Suprapubic skin (tissue), 4 donors: ENCODE data around the gene GALNT2.

Experiments
- CTCF ChIP-seq, 2 donors: fragments of 200-600 bp in 1 of 2; fragments of 450-650 bp in 1 of 2; sonication (generic) in 1 of 2; IDR thresholded peaks; one replicate each; pipeline ENCODE4 v1.5.1; 2016 to 2019; ENCODE audit warnings: antibody characterized with exemption in 2 of 2, mild to moderate bottlenecking in 1 of 2, moderate library complexity in 1 of 2
- EP300 ChIP-seq: sonication (generic); formaldehyde crosslinking; IDR thresholded peaks from one replicate; pipeline ENCODE4 v1.6.1; 2017; ENCODE audit warnings: antibody characterized with exemption
- POLR2A ChIP-seq, 2 donors: fragments of 450-650 bp; IDR thresholded peaks; one replicate each; pipeline ENCODE4 v1.6.1; 2017; ENCODE audit warnings: antibody characterized with exemption in 2 of 2, mild to moderate bottlenecking in 2 of 2, moderate library complexity in 2 of 2
- POLR2AphosphoS5 ChIP-seq, 3 donors: sonication (generic); formaldehyde crosslinking; IDR thresholded peaks; one replicate each; pipeline ENCODE4 v1.6.1; 2017; ENCODE audit warnings: antibody characterized with exemption in 3 of 3

DNA sequence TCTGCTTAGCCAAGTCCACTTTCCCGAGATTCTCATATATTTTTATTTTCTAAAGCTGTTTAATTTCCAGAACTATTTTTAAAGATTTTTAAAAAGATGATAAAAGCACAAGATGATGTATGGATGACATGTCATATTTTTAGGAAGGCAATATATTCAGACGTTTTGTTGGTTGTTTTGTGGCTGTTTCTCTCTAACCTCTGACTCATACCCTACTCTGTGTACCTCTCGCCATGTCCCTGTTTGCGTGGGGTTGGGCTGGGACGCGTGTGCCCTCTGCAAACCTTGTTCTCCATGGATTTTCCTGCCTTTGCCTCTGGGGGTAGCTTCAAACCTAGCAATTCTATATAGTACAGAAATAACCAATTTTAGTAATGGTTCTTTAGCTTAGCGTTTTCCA is 132.0 kb downstream of the GALNT2 start:
- TF ChIP-seq EP300 (no peak), CTCF (IDR thresholded peaks at IDR 0.05) (no peak), POLR2A (IDR thresholded peaks at IDR 0.05) (no peak), POLR2AphosphoS5 (IDR thresholded peaks at IDR 0.05) (no peak)
